Adrenal gland (tissue), 12 donors: ENCODE data around the gene ABCF1. TPM values are rescaled to one million over a fixed set of nuclear protein-coding genes. Genes with fewer than 3 reads are reported as not detected.

ENCODE experiments used
- DNase-seq, 7 donors: peaks; one replicate each; pipeline ENCODE4 v3.0.0-alpha.2; 2019 to 2020
- H3K27ac ChIP-seq, 5 donors: fragments of 200-600 bp; sonication (generic) in 4 of 5; 1 replicate in 3 of 5; 2 replicates in 2 of 5; pipeline versions ENCODE4 v1.5.1 to v1.8.0; 2016 to 2020; ENCODE audit warnings: mild to moderate bottlenecking in 1 of 5
- H3K27me3 ChIP-seq: fragments of 200-600 bp; 2 replicates; pipeline ENCODE4 v1.8.0; 2021
- H3K36me3 ChIP-seq, 2 donors: fragments of 200-600 bp; replicated peaks in 1 of 2; 1 replicate in 1 of 2; 2 replicates in 1 of 2; pipeline versions ENCODE4 v1.5.1 to v1.8.0; 2018 to 2022
- H3K4me1 ChIP-seq, 2 donors: fragments of 200-600 bp; replicated peaks in 1 of 2; 1 replicate in 1 of 2; 2 replicates in 1 of 2; pipeline versions ENCODE4 v1.5.1 to v1.8.0; 2018 to 2021
- H3K4me3 ChIP-seq, 4 donors: fragments of 200-600 bp; sonication (generic) in 3 of 4; one replicate each; pipeline ENCODE4 v1.5.1; 2016 to 2018
- H3K9me3 ChIP-seq, 3 donors: fragments of 200-600 bp; sonication (generic) in 1 of 3; replicated peaks in 1 of 3; 1 replicate in 2 of 3; 2 replicates in 1 of 3; pipeline versions ENCODE4 v1.5.1 to v1.8.0; 2016 to 2021
- CTCF ChIP-seq, 6 experiments: fragments of 450-650 bp in 4 of 6; fragments of 200-600 bp in 2 of 6; sonication (generic) in 1 of 6; IDR thresholded peaks; 1 replicate in 5 of 6; 2 replicates in 1 of 6; pipeline versions ENCODE4 v1.5.1 to v1.8.0; 2016 to 2021; ENCODE audit warnings: antibody characterized with exemption in 6 of 6, mild to moderate bottlenecking in 2 of 6, moderate library complexity in 1 of 6
- POLR2A ChIP-seq, 2 donors: fragments of 450-650 bp; IDR thresholded peaks; one replicate each; pipeline ENCODE4 v1.6.1; 2017; ENCODE audit warnings: antibody characterized with exemption in 2 of 2, mild to moderate bottlenecking in 2 of 2, moderate library complexity in 1 of 2
- WGBS, 4 donors: extraction: QIAGEN DNeasy Blood & Tissue Kit in 2 of 4; methylation state at CpG; one replicate each; pipeline versions ENCODE4 v1.1.5 to v1.1.7; 2013 to 2017; 5-methylcytosine and 5-hydroxymethylcytosine counted together
- intact Hi-C, 2 donors: fragments of 100-400 bp; cut with DNase I; formaldehyde crosslinking; loops; one replicate each; pipeline versions ENCODE4 v1.14.1 to v1.15.0; 2022 to 2023
- polyA plus RNA-seq, 3 donors: library from polyadenylated mRNA; stranded (reverse); fragments of 200-250 nt in 2 of 3; fragments of 350-450 nt in 1 of 3; fragmentation: Illumina TruSeq in 1 of 3; extraction: RNeasy Lipid Tissue Mini Kit (QIAGEN cat#74804) in 1 of 3; gene quantifications; one replicate each; pipeline ENCODE4 v1.2.3, GENCODE V29; 2013 to 2014
- total RNA-seq, 9 donors: library from RNA; depleted of rRNA in 4 of 9; stranded (reverse); fragments of >200 nt in 4 of 9; fragments of 120-200 nt in 1 of 9; fragmentation: NEBNext Ultra II Directional in 1 of 9; extraction: Animal tissue kit (Norgen Biotek cat#: 25700) in 1 of 9; gene quantifications; one replicate each; pipeline versions ENCODE4 v1.1.0 to v1.2.4, GENCODE V29; 2013 to 2023
- donor health status: healthy with polysubstance abuse.
- donor health status: Bipolar disorder and iron deficiency.
- donor health status: DM: yes; HTN: yes; CAD: no.
- donor health status: DM: no; HTN: no; CAD: no.
- donor health status: DM: no; HTN: no; CAD: no.
- donor health status: DM: yes; HTN: yes; CAD: no.

Gene ABCF1
- total and polyA plus RNA-seq, 12 donors: 18.7 to 75.2 (median 37.6) TPM

GRCh38 chr6:30612213-30612612 lies 41.0 kb downstream of the ABCF1 start:
- no peak for DNase-seq
- H3K4me1 ChIP-seq: peaks cover 4 to 49% of the 10 kb centered on the region in 2 donors
- H3K27me3 ChIP-seq: no peaks in the 10 kb centered on the region
- 70 to 79% (median 70%) methylated on average over 1 of the region's 1 CpG for WGBS, 4 donors
- no peak overlapping the region for H3K4me3 ChIP-seq
- TF ChIP-seq POLR2A (IDR thresholded peaks at IDR 0.05) (no peak), CTCF (IDR thresholded peaks at IDR 0.05) (peak in 5 of 6 experiments; percentile 14 to 33 (median 24))
- H3K27ac ChIP-seq: peak overlapping the region in 2 of 5 donors; percentile 53 to 96
- no peaks in the 10 kb centered on the region for H3K9me3 ChIP-seq
- H3K36me3 ChIP-seq: peaks cover 0 to 38% of the 10 kb centered on the region in 2 donors
- intact Hi-C loops: no loop called here

GRCh38 chr6:30612687-30613248 lies 41.5 kb downstream of the ABCF1 start:
- WGBS, 4 donors: 41 to 53% (median 48%) methylated on average over 6 of the region's 6 CpGs
- TF ChIP-seq POLR2A (IDR thresholded peaks at IDR 0.05): peak; percentile 34 to 36
- TF ChIP-seq CTCF (IDR thresholded peaks at IDR 0.05): peak in 1 of 6 experiments; percentile 4
- intact Hi-C loops: no loop called here
- Histone ChIP-seq H3K4me3 (no peak overlapping the region), H3K27ac (peak overlapping the region in 3 of 5 donors; percentile 53 to 96 (median 92)), H3K27me3 (no peaks in the 10 kb centered on the region), H3K4me1 (peaks cover 4 to 43% of the 10 kb centered on the region in 2 donors), H3K9me3 (no peaks in the 10 kb centered on the region), H3K36me3 (peaks cover 0 to 33% of the 10 kb centered on the region in 2 donors)
- no peak for DNase-seq

- Histone ChIP-seq H3K4me3 (peak overlapping the region in 1 of 4 donors; percentile 61), H3K4me1 (peaks cover 6 to 45% of the 10 kb centered on the region in 2 donors), H3K36me3 (peaks cover 0 to 26% of the 10 kb centered on the region in 2 donors)
Observed at GRCh38 chr6:30613251-30614043, 42.2 kb downstream of the ABCF1 start.

More at GRCh38 chr6:30613251-30614043, 42.2 kb downstream of the ABCF1 start:
- DNase-seq: no peak
- no peaks in the 10 kb centered on the region for H3K9me3 ChIP-seq
- no peaks in the 10 kb centered on the region for H3K27me3 ChIP-seq
- peak overlapping the region; percentile 10 to 96 (median 53) for H3K27ac ChIP-seq
- TF ChIP-seq POLR2A (IDR thresholded peaks at IDR 0.05) (no peak), CTCF (IDR thresholded peaks at IDR 0.05) (no peak)
- intact Hi-C loops: no loop called here
